ENCODE measurements around the gene ALPK3.

ALPK3 gene

DNA sequence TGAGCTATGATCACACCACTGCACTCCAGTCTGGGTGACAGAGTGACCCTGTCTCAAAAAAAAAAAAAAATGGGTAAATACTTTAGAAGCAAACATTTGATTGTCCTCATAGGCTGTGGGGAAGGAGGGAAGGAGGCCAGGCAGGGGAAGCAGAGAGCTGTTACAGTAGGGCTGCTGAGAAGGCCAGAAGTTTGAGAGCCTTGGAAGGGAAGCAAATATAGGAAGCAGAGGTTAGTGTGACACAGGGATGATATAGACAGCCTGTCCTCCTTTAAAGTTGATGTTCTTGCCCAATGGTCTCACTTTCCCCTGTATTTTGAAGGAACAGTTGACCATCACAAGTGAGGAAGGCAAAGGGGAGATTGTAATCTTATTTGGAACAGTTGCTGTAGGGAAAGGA lies 5.3 kb upstream of the ALPK3 start:
- no peak for DNase-seq
- no peak overlapping the region for H3K4me3 Mint-ChIP-seq
- H3K4me1 Mint-ChIP-seq = peaks cover 2% of the 10 kb centered on the region
- H3K9me3 Mint-ChIP-seq = no peaks in the 10 kb centered on the region
- no peak for ATAC-seq
- no peak overlapping the region for H3K27ac Mint-ChIP-seq
- no peaks in the 10 kb centered on the region for H3K36me3 Mint-ChIP-seq (ENCODE audit: low read depth)
- peaks cover 3% of the 10 kb centered on the region for H3K27me3 Mint-ChIP-seq

DNA sequence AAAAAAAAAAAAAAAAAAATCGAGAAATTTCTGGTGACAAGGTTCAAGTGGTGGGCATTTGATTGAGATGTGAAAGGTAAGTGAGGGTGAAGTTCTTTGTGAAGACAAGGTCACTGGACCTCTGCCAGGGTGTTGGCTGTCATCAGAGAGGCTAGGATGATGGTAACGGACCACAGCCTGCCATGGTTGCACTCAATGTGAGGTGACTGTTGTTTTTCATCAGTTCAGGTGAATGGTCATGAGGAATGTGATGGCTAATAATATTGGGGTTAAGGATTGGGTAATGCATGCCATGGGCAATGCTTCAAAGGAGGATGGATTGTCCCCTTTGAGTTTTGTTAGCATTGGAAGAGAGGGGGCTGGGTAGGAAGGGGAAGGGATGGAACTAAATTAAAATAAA lies 4.3 kb upstream of the ALPK3 start:
- Mint-ChIP-seq H3K9me3 (no peaks in the 10 kb centered on the region), H3K36me3 (ENCODE audit: low read depth) (no peaks in the 10 kb centered on the region), H3K4me1 (peaks cover 3% of the 10 kb centered on the region), H3K27ac (no peak overlapping the region), H3K27me3 (peaks cover 3% of the 10 kb centered on the region), H3K4me3 (no peak overlapping the region)
- ATAC-seq (no peak), DNase-seq (no peak)

DNA sequence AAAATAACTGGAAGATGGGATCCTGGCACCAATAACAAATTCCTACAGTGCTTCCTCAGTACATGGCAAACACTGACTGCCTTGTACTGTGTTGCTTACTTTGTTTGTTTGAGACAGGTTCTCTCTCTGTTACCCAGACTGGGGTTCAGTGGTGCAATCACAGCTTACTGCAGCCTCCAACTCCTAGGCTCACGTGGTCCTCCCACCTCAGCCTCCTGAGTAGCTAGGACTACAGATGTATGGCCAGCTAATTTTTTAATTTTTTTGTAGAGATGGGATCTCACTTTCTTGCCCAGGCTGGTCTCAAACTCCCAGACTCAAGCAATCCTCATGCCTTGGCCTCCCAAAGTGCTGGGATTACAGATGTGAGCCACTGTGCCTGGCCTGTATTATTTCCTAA lies 3.7 kb upstream of the ALPK3 start:
- H3K36me3 Mint-ChIP-seq (ENCODE audit: low read depth) = no peaks in the 10 kb centered on the region
- H3K27ac Mint-ChIP-seq = no peak overlapping the region
- H3K27me3 Mint-ChIP-seq = peaks cover 5% of the 10 kb centered on the region
- peaks cover 6% of the 10 kb centered on the region for H3K4me1 Mint-ChIP-seq
- H3K4me3 Mint-ChIP-seq = no peak overlapping the region
- ATAC-seq = no peak
- no peak for DNase-seq
- H3K9me3 Mint-ChIP-seq = no peaks in the 10 kb centered on the region

DNA sequence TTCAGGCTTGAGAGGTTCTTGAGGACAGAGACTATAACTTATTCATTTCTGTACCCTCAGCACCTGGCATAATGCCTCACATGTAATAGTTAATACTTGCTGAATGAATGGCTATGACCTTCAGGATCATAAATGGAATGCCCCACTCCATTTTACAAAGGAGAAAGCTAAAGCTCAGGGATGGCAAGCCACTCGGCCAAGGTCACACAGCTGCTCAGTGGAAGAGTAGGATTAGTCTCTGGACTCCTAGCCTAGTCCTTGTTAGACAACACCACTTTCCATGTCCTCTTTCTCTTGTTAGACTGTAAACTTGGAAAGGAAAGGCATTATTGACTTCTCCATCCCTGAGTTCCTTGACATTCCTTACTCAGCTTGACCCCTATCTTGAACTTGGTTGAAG lies 3.2 kb upstream of the ALPK3 start:
- H3K9me3 Mint-ChIP-seq = no peaks in the 10 kb centered on the region
- H3K4me1 Mint-ChIP-seq = peaks cover 6% of the 10 kb centered on the region
- peaks cover 5% of the 10 kb centered on the region for H3K27me3 Mint-ChIP-seq
- H3K36me3 Mint-ChIP-seq (ENCODE audit: low read depth) = no peaks in the 10 kb centered on the region
- H3K4me3 Mint-ChIP-seq = no peak overlapping the region
- H3K27ac Mint-ChIP-seq = no peak overlapping the region
- no peak for ATAC-seq
- DNase-seq = no peak

DNA sequence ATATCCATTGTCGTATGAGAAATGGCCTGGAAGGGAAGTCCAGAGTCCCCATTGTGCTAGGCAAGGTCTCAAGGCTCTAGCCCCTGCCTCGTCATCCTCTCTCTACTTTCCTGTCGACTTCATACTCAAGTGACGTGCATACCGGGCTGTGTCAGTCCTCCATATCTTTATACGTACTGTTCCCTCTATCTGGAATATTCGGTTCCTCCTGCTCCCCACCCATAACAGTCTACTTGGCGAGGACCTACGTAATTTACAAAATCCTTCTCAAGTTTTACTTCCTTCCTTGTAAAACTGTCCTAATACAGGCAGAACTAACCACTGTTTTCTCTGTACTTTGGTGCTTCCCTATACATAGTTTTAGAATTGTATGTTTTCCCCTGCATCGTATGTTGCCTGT lies 2.2 kb upstream of the ALPK3 start:
- Mint-ChIP-seq H3K27ac (no peak overlapping the region), H3K4me1 (peaks cover 6% of the 10 kb centered on the region), H3K9me3 (no peaks in the 10 kb centered on the region), H3K36me3 (ENCODE audit: low read depth) (no peaks in the 10 kb centered on the region), H3K4me3 (no peak overlapping the region), H3K27me3 (peaks cover 5% of the 10 kb centered on the region)
- no peak for ATAC-seq
- DNase-seq = no peak

DNA sequence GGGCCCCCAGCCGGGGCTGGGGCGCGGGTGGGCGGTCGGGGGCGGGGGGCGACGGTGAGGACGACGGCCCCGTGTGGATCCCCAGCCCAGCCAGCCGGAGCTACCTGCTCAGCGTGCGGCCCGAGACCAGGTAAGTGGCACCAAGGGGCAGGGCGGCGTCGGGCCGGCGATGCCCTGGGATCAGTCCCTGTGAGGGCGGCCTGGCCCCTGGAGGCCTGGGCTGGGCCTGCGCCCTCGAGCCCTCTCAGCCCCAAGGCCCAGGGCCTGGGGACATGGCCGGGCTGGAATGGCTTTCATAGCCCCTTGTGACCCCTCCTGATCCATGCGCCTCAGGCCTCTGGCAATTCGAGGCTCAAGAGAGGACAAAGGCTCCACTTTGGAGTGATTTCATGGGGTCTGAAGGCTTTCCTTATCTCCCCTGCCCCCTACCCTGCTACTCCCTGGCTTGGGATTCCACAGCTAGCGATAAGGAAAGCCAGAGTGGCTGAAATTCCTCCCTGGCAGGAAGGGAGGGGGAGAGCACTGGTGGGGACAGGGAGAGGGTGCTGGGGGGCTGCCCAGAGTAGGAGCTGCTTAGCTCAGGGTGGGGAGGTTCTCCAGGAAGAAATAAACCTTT lies 418 bp downstream of the ALPK3 start:
- Mint-ChIP-seq H3K36me3 (ENCODE audit: low read depth) (no peaks in the 10 kb centered on the region), H3K27ac (no peak overlapping the region), H3K27me3 (peaks cover 5% of the 10 kb centered on the region), H3K9me3 (no peaks in the 10 kb centered on the region), H3K4me1 (peaks cover 6% of the 10 kb centered on the region), H3K4me3 (no peak overlapping the region)
- peak; percentile 17 for ATAC-seq
- no peak for DNase-seq

DNA sequence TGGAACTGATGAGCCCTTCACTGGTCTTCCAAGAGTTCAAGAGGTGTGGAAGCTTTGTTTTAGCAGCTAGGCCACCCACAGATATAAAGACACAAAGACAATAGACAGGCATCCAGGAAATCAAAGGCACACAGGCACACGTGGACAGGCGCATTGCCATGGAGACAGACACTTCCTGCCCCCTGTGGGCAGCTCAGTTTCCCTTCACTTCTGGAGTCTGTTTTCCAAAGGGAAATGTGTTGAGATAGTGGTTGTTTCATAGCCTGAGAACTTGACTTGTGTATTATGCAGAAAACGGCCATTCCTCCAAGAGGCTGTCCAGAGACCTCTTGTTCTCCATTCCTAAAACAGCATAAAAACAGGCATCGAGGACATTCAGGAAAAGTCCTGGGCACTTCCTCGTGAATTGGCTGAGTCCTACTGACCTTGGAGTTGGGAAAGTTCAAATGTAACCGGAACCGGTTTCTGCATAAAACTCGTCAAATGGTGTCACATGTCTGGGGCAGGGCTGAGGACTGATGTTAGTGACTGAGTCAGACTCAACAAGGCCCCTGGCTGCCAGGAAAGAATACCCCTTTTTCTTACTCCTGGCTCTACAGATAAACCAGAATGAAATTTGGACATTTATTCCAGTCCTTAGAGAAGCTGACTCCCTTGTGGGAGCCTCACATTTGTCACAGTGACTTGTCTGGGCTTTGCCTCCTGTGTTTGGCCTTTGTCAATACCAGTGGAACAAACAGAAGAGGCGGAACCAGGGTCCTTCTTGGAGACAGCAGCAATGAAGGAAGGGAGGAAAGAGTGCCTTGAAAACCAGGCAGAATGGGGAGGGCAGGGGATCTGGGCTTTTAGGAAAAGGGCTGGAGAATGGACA lies 1.3 kb downstream of the ALPK3 start:
- H3K27ac Mint-ChIP-seq = no peak overlapping the region
- H3K9me3 Mint-ChIP-seq = no peaks in the 10 kb centered on the region
- peaks cover 5% of the 10 kb centered on the region for H3K27me3 Mint-ChIP-seq
- ATAC-seq (no peak), DNase-seq (peak; percentile 10)
- H3K36me3 Mint-ChIP-seq (ENCODE audit: low read depth) = no peaks in the 10 kb centered on the region
- H3K4me3 Mint-ChIP-seq = no peak overlapping the region
- peaks cover 6% of the 10 kb centered on the region for H3K4me1 Mint-ChIP-seq

DNA sequence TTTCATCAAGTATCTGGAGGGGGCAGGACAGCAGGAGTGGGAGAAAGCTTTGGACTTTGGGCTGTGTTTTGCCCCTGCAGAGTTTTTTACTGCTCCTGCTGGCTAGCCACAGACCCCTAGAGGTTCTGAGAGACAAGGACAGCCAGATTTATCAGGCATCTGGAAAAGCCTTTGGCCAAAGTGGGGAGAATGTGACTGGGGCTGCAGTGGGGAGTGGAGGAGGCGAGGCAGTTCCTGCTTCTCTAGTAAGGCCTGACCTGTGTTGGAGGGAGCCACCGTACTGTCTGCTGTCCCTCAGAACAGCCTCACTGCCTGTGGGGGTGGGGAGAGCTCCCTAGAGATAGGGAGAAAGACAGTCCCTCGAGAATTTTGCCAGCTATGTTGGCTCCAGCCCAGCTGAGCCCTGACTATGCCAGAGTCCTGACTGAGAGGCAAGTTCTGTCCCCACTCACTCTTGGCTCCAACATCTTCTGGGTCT lies 2.2 kb downstream of the ALPK3 start:
- Mint-ChIP-seq H3K9me3 (no peaks in the 10 kb centered on the region), H3K4me3 (no peak overlapping the region), H3K4me1 (peaks cover 6% of the 10 kb centered on the region), H3K27ac (no peak overlapping the region), H3K27me3 (peaks cover 5% of the 10 kb centered on the region), H3K36me3 (ENCODE audit: low read depth) (no peaks in the 10 kb centered on the region)
- DNase-seq = no peak
- ATAC-seq = no peak

DNA sequence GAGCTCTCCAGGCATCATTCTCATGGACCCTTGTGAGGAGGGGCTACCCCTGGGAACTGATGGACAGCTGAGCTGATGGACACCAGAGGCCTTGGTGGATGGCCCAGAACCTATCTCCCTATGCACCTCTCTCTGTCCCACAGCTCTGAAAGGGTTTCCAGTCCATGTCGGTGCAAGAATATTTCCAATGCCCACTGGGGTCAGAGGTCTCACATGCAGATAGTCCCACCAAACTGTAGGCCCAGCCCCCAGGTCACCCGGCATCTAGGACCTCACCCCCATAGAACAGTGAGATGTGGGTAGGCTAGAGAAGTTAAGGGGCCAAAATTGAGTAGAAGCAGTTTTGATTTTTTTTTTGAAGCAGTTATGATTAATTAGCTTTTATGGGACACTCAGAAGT lies 2.6 kb downstream of the ALPK3 start:
- Mint-ChIP-seq H3K27me3 (peaks cover 5% of the 10 kb centered on the region), H3K4me3 (no peak overlapping the region), H3K9me3 (no peaks in the 10 kb centered on the region), H3K36me3 (ENCODE audit: low read depth) (no peaks in the 10 kb centered on the region), H3K4me1 (peaks cover 6% of the 10 kb centered on the region), H3K27ac (no peak overlapping the region)
- DNase-seq = no peak
- no peak for ATAC-seq

DNA sequence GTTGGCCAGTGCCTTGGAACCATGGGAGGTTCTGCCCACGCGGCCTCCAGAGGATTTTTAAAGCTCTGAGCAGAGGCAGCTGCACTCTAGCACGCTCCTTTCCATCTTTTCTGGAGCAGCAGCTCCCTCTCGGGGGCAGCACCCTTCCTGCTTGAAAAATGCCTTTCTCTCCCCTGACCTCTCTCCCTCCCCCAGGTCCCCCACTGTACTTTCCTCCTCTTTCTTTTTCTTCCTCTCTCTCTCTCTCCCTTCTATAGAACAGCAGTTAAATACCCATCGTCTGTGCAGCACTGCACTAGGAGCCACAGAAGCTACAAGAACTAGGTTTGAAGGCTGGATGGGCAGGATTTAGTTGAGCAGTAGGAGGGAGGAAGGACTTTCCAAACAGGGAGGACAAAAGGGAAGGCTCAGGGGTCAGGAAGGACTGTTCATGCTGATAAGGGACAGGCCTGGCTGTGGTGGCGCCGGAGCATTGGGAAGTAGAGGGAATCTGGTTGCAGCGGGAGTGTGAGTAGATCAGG lies 4.4 kb downstream of the ALPK3 start:
- H3K27ac Mint-ChIP-seq = no peak overlapping the region
- peaks cover 4% of the 10 kb centered on the region for H3K27me3 Mint-ChIP-seq
- no peak for ATAC-seq
- H3K36me3 Mint-ChIP-seq (ENCODE audit: low read depth) = no peaks in the 10 kb centered on the region
- H3K9me3 Mint-ChIP-seq = no peaks in the 10 kb centered on the region
- DNase-seq = no peak
- no peak overlapping the region for H3K4me3 Mint-ChIP-seq
- peaks cover 4% of the 10 kb centered on the region for H3K4me1 Mint-ChIP-seq

DNA sequence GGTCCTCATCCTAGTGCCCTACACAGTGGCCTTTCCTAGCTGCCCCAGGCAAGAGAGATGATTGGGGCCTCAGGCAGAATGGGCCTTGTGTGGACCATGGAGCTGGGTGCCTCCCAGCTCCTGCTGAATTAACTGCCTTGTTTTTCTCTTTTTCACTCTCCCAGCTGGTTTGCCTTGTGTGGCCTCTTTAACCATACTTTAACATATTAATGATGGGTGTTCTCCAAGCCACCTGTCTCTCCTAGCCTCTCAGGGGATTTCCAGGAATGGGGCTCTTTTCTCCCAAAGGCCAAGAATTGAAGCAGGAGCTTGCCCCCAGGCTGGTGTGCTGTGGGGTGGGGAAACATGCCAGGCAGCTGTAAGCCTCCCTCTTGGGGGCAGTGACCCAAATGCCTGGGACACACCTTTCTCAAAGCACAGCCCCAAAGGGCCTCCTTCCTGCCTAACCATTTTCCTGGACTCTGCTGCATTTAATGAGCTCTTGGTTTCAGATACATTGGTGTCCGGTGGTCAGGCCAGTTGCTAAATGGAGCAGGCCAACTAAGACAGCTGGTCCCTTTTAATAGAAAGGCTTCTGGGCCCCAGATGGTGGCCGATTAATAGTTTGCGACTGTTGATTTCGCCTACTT lies 5.6 kb downstream of the ALPK3 start:
- H3K27ac Mint-ChIP-seq = no peak overlapping the region
- DNase-seq (no peak), ATAC-seq (no peak)
- H3K27me3 Mint-ChIP-seq = peaks cover 2% of the 10 kb centered on the region
- no peak overlapping the region for H3K4me3 Mint-ChIP-seq
- H3K4me1 Mint-ChIP-seq = peaks cover 4% of the 10 kb centered on the region
- no peaks in the 10 kb centered on the region for H3K9me3 Mint-ChIP-seq
- no peaks in the 10 kb centered on the region for H3K36me3 Mint-ChIP-seq (ENCODE audit: low read depth)

DNA sequence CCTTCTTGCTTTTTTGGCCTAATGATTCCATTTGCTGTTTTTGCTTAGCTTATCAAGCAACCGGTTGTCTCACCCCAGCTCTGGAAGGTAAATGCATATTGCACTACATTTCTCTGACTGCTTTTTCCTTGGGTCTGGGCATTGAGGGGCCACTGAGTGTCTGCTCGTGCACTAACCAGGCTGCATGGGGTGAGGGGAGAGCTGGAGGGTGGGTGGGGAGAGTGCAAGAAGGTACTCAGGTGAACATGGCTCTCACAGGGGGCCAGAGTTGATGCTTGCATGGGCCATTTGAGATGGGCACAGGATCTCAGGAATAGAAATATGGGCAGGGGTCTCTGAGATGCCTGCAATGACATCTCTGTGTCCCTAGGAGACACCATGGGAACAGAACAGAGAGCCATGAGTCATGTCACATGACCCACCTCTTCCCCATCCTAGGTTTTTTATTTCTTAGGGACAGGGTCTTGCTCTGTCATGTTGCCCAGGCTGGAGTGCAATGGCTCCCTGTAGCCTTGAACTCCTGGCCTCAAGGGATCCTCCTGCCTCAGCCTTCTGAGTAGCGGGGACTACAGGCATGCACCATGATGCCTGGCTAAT lies 6.2 kb downstream of the ALPK3 start:
- Mint-ChIP-seq H3K36me3 (ENCODE audit: low read depth) (no peaks in the 10 kb centered on the region), H3K9me3 (no peaks in the 10 kb centered on the region), H3K4me1 (no peaks in the 10 kb centered on the region), H3K27me3 (no peaks in the 10 kb centered on the region), H3K27ac (no peak overlapping the region), H3K4me3 (no peak overlapping the region)
- DNase-seq = no peak
- ATAC-seq = no peak

DNA sequence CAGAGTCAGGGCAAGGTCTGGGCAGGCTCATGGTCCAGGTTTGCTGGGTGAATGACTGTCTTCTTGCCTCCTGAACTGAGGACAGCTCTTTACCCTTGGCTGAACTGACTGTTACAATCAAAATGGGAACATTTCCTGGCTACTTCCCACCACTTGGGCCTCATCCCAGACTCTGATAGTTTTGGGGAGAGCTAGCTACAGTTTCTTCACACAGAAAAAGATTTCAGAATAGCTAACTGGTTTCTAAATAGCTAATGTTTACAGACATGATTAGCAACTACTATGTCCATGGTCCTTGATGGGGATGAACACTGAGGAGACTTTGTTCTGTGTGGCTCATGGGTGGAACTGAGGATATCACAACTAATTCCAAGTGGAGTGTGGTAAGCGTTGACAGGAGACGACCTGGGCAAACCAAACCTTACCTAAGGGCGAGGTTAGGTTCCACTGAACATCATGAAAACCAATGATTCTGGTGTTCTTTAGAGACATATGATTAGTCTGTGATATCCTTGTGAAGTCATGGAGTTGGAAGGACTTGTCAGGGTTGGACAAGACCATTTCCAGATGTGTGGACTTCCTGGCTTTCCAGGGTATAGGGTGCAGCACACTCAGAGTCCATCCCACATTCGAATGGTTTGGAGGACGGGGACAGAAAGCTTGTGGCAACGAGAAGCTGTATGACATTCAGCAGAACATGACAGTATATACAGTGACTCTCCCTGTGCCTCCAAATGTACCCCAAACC lies 7.3 kb downstream of the ALPK3 start:
- Mint-ChIP-seq H3K9me3 (no peaks in the 10 kb centered on the region), H3K4me3 (no peak overlapping the region), H3K36me3 (ENCODE audit: low read depth) (no peaks in the 10 kb centered on the region), H3K4me1 (no peaks in the 10 kb centered on the region), H3K27ac (no peak overlapping the region), H3K27me3 (no peaks in the 10 kb centered on the region)
- no peak for DNase-seq
- ATAC-seq = no peak

DNA sequence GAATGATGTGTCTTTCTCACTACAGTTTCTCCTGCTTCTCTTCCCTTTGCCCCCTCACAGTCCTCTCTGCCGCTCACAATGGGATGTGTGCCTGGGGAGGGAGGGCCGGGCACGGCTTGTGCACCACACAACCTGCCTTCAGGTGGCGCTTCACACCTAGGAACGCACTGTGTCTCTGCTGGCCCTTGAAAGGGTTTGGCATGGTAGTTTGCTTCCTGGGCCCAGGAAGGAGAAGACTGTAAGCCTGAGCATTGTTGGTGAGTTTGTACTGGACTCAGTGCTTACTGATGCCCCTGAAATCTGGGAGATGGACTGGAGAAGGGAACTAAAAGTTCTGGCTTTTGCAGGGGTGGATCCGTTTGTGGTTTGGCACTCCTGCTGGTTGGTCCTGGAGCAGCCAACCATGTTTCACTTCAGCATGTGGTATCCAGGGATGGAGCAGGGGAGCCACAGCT lies 9.2 kb downstream of the ALPK3 start:
- H3K27ac Mint-ChIP-seq = no peak overlapping the region
- no peak overlapping the region for H3K4me3 Mint-ChIP-seq
- ATAC-seq (no peak), DNase-seq (no peak)
- no peaks in the 10 kb centered on the region for H3K4me1 Mint-ChIP-seq
- no peaks in the 10 kb centered on the region for H3K27me3 Mint-ChIP-seq
- no peaks in the 10 kb centered on the region for H3K9me3 Mint-ChIP-seq
- no peaks in the 10 kb centered on the region for H3K36me3 Mint-ChIP-seq (ENCODE audit: low read depth)

Measured in activated naive CD8-positive, alpha-beta T cell treated with anti-CD3 and anti-CD28 coated beads, Interleukin-2, amount 50 U/mL, for 24 hours (primary cell).